GM12878 (cell line): Measurements from ENCODE around the gene CLDN6. TPM values are rescaled to one million over a fixed set of nuclear protein-coding genes. Genes with fewer than 3 reads are reported as not detected.

Source experiments
- ATAC-seq: fragments of 200-7000 bp; cut with Tn5 transposase; 3 replicates; pipeline ENCODE4 v1.9.1; 2020; ENCODE audit warnings: mild to moderate bottlenecking, moderate library complexity
- BruUV-seq: library from RNA; stranded (reverse); fragments of 400-500 nt; replicated peaks from 2 replicates; lab custom pipeline; 2021; lab: Mats Ljungman, UMichigan
- CTCF ChIA-PET: fragments of 300-600 bp; sonication (Branson Sonifier 250); formaldehyde crosslinking; extraction: SDS; loops from one replicate; lab custom pipeline; 2021; ENCODE audit warnings: inconsistent platforms; lab: Yijun Ruan, JAX
- POLR2A ChIA-PET: fragments of 350-600 bp; formaldehyde crosslinking; extraction: SDS; loops from one replicate; lab custom pipeline; 2021; ENCODE audit warnings: inconsistent platforms; lab: Charles Lee
- RAD21 ChIA-PET: fragments of 300-600 bp; sonication (Branson Sonifier 250); formaldehyde crosslinking; loops from one replicate; lab custom pipeline; 2023; ENCODE audit warnings: antibody characterized with exemption; ENCODE audit not compliant: unreplicated experiment; lab: Charles Lee
- SMC1A ChIA-PET: fragments of 300-600 bp; sonication (Branson Sonifier 250); formaldehyde crosslinking; loops from one replicate; lab custom pipeline; 2023; ENCODE audit not compliant: unreplicated experiment, uncharacterized antibody; lab: Charles Lee
- DNase-seq: peaks from one replicate; pipeline ENCODE4 v3.0.0-alpha.2; 2011; ENCODE audit warnings: low read depth, low spot score
- FAIRE-seq: peaks from 3 replicates; lab custom pipeline; 2011; peaks lifted over from hg19 to GRCh38; lab: Jason Lieb, UNC
- H2AFZ ChIP-seq: 2 replicates; pipeline ENCODE4 v1.6.0; 2011; ENCODE audit warnings: low read depth, low read length, control low read depth; ENCODE audit not compliant: control insufficient read depth
- H3K27ac ChIP-seq: 2 replicates; pipeline ENCODE4 v1.5.1; 2011; ENCODE audit warnings: control low read depth; ENCODE audit not compliant: control insufficient read depth, insufficient read depth
- H3K27me3 ChIP-seq, 2 experiments: replicated peaks in 1 of 2; 2 replicates each; pipeline versions ENCODE4 v1.6.0 to v1.6.1; 2011; ENCODE audit warnings: low read length in 1 of 2; ENCODE audit not compliant: control insufficient read depth in 2 of 2, insufficient read depth in 2 of 2
- H3K36me3 ChIP-seq, 2 experiments: 2 replicates each; pipeline ENCODE4 v1.5.1; 2011; ENCODE audit warnings: low read length in 1 of 2; ENCODE audit not compliant: control insufficient read depth in 2 of 2, insufficient read depth in 2 of 2
- H3K4me1 ChIP-seq: 2 replicates; pipeline ENCODE4 v1.6.1; 2011; ENCODE audit warnings: mild to moderate bottlenecking, low read length, moderate library complexity, mixed read lengths; ENCODE audit not compliant: control insufficient read depth, insufficient read depth
- H3K4me2 ChIP-seq: 2 replicates; pipeline ENCODE4 v1.6.0; 2011; ENCODE audit warnings: control low read depth; ENCODE audit not compliant: control insufficient read depth, insufficient read depth
- H3K4me3 ChIP-seq: fragments of 200-600 bp; sonication (generic); 2 replicates; pipeline ENCODE4 v1.5.1; 2016
- H3K79me2 ChIP-seq: 2 replicates; pipeline ENCODE4 v1.6.0; 2011; ENCODE audit warnings: low read length; ENCODE audit not compliant: control insufficient read depth, insufficient read depth
- H3K9ac ChIP-seq: 2 replicates; pipeline ENCODE4 v1.8.0; 2011; ENCODE audit warnings: low read length, control low read depth, mixed read lengths; ENCODE audit not compliant: control insufficient read depth, insufficient read depth
- H3K9me3 ChIP-seq: replicated peaks from 3 replicates; pipeline ENCODE4 v1.5.1; 2011; ENCODE audit warnings: mild to moderate bottlenecking, low read length; ENCODE audit not compliant: control insufficient read depth, insufficient read depth
- H4K20me1 ChIP-seq: 2 replicates; pipeline ENCODE4 v1.6.0; 2011; ENCODE audit not compliant: control insufficient read depth, insufficient read depth
- BMI1 ChIP-seq: fragments of 450-650 bp; IDR thresholded peaks from 2 replicates; pipeline ENCODE4 v1.6.1; 2016; ENCODE audit warnings: mild to moderate bottlenecking, moderate library complexity, borderline replicate concordance
- CHD1 ChIP-seq: IDR thresholded peaks from 2 replicates; pipeline ENCODE4 v1.6.1; 2012; ENCODE audit warnings: low read depth, low read length, improper control_type of control experiment
- CHD4 ChIP-seq: fragments of 200-600 bp; sonication (generic); IDR thresholded peaks from 2 replicates; pipeline ENCODE4 v1.6.1; 2016; ENCODE audit warnings: mild to moderate bottlenecking
- EED ChIP-seq: sonication (generic); IDR thresholded peaks from 2 replicates; pipeline ENCODE4 v1.6.1; 2016; ENCODE audit warnings: antibody characterized with exemption, low read depth
- EZH2 ChIP-seq: IDR thresholded peaks from 2 replicates; pipeline ENCODE4 v1.6.1; 2012; ENCODE audit warnings: low read depth, mild to moderate bottlenecking, control low read depth, inconsistent platforms, low read length, borderline replicate concordance; ENCODE audit not compliant: control insufficient read depth
- HDAC2 ChIP-seq: fragments of 200-600 bp; sonication (generic); IDR thresholded peaks from 2 replicates; pipeline ENCODE4 v1.6.1; 2017
- HDAC6 ChIP-seq: fragments of 200-600 bp; sonication (generic); IDR thresholded peaks from one replicate; pipeline ENCODE4 v1.8.0; 2017; ENCODE audit warnings: antibody characterized with exemption; ENCODE audit not compliant: unreplicated experiment
- NR2C2 ChIP-seq: IDR thresholded peaks from 2 replicates; pipeline ENCODE4 v1.6.1; 2011; ENCODE audit warnings: borderline replicate concordance, low read depth; ENCODE audit not compliant: control insufficient read depth, insufficient read length
- RCOR1 ChIP-seq: conservative IDR thresholded peaks from 2 replicates; pipeline ENCODE4 v1.6.1; 2012; ENCODE audit warnings: low read depth, low read length, improper control_type of control experiment
- WRNIP1 ChIP-seq: IDR thresholded peaks from 2 replicates; pipeline ENCODE4 v1.6.1; 2011; ENCODE audit warnings: low read depth, low read length, improper control_type of control experiment, borderline replicate concordance
- YBX1 ChIP-seq: fragments of 450-650 bp; IDR thresholded peaks from 2 replicates; pipeline ENCODE4 v1.6.1; 2016; ENCODE audit warnings: antibody characterized with exemption
- ZNF24 ChIP-seq: fragments of 450-650 bp; IDR thresholded peaks from 2 replicates; pipeline ENCODE4 v1.6.1; 2017; ENCODE audit warnings: antibody characterized with exemption, mild to moderate bottlenecking
- WGBS: methylation state at CpG from one replicate; pipeline ENCODE4 v1.1.6; 2016; ENCODE audit warnings: low lambda C conversion rate; ENCODE audit not compliant: insufficient replicate concordance, insufficient coverage; ENCODE audit errors: missing lambda C conversion rate; 5-methylcytosine and 5-hydroxymethylcytosine counted together
- in situ Hi-C: fragments of 300-500 bp; cut with MboI; formaldehyde crosslinking; loops from 9 replicates; pipeline ENCODE4 v1.14.3; 2018; ENCODE audit warnings: mixed read lengths
- intact Hi-C: fragments of 100-400 bp; cut with micrococcal nuclease; formaldehyde crosslinking; loops from one replicate; pipeline ENCODE4 v1.14.2; 2022; ENCODE audit not compliant: unreplicated experiment
- polyA plus RNA-seq, 11 experiments: library from polyadenylated mRNA; depleted of rRNA in 4 of 11; unstranded in 6 of 11; stranded (reverse) in 5 of 11; fragments of >200 nt; fragmentation: Nextera tagmentation in 4 of 11; fragmentation: Illumina TruSeq in 1 of 11; extraction: Ambion mirVana in 4 of 11; extraction: Trizol in 1 of 11; gene quantifications; 1 replicate in 1 of 11; 2 replicates in 10 of 11; pipeline versions ENCODE4 v1.2.1 to v1.2.3, GENCODE V29; 2011 to 2016; ENCODE audit warnings: inconsistent platforms in 2 of 11, missing spikeins in 2 of 11, low read depth in 1 of 11
- total RNA-seq, 4 experiments: library from RNA; depleted of rRNA in 3 of 4; stranded (reverse); fragments of >200 nt in 3 of 4; fragmentation: Illumina TruSeq in 1 of 4; extraction: Trizol in 1 of 4; gene quantifications; 2 replicates each; pipeline versions ENCODE4 v1.2.1 to v1.2.3, GENCODE V29; 2013 to 2021
- TF ChIP-seq, protein P1 (sequence below): fragments of 450-650 bp; IDR thresholded peaks from 2 replicates; pipeline ENCODE4 v1.6.1; 2016; ENCODE audit warnings: mild to moderate bottlenecking

The CLDN6 gene
- total and polyA plus RNA-seq, 10 of the 15 experiments (the other 5 are each of a cell fraction or from before 2014, with no cell fraction given) = 0.15 to 0.26 (median 0.23) TPM; not detected in 7

DNA sequence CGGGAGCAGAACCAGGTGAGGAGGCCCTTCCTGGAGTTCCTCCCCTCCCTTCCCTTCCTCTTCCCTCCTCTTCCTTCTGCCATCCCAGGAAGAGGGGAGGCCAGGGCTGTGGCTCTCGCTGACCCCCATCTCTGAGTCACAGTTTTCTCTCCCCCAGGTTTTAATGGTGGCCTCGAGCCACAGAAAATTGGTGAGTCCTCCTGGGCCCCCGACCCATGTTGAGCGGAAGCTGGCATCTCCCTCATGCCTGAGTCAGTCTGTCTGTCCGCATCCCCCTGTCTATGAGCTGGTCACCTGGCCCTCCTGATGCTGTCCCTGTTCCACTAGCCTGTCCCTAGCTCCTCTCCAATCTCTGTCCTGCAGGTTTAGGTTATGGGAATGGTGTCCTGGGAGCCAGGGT, 18.1 kb downstream of the CLDN6 start:
- Histone ChIP-seq H3K4me2 (no peak overlapping the region), H2AFZ (no peak overlapping the region), H3K79me2 (no peaks in the 10 kb centered on the region), H3K27ac (no peak overlapping the region), H4K20me1 (no peaks in the 10 kb centered on the region), H3K9ac (no peak overlapping the region), H3K4me3 (no peak overlapping the region), H3K36me3 (no peaks in the 10 kb centered on the region), H3K9me3 (no peaks in the 10 kb centered on the region), H3K4me1 (no peaks in the 10 kb centered on the region), H3K27me3 (peaks cover 0 to 8% of the 10 kb centered on the region in 2 experiments; a peak in 3 of 4 replicates)
- DNase-seq (no peak), ATAC-seq (no peak), FAIRE-seq (no peak)
- POLR2A ChIA-PET = no interaction called here
- SMC1A ChIA-PET = no interaction called here
- RAD21 ChIA-PET = interaction anchor here (0.6 to 2.0 kb wide), 2 partner anchors 28 to 278 kb away, joined by 3 to 9 read pairs; no protein-coding TSS in a partner anchor
- CTCF ChIA-PET = interaction anchor here (1.1 to 11.3 kb wide), 2 partner anchors 27 to 129 kb away, joined by 3 to 421 read pairs; partner anchors contain the start of genes CLDN6, HCFC1R1, THOC6 and TNFRSF12A
- TF ChIP-seq CHD4 = no peak
- TF ChIP-seq, protein P1, sequence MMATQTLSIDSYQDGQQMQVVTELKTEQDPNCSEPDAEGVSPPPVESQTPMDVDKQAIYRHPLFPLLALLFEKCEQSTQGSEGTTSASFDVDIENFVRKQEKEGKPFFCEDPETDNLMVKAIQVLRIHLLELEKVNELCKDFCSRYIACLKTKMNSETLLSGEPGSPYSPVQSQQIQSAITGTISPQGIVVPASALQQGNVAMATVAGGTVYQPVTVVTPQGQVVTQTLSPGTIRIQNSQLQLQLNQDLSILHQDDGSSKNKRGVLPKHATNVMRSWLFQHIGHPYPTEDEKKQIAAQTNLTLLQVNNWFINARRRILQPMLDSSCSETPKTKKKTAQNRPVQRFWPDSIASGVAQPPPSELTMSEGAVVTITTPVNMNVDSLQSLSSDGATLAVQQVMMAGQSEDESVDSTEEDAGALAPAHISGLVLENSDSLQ = no peak
- no peak for TF ChIP-seq NR2C2
- no peak for TF ChIP-seq WRNIP1
- TF ChIP-seq EED = no peak
- 33% methylated on average over 6 of the region's 6 CpGs for WGBS
- no TSS peak for BruUV-seq
- intact Hi-C loops = no loop called here
- in situ Hi-C loops = no loop called here

DNA sequence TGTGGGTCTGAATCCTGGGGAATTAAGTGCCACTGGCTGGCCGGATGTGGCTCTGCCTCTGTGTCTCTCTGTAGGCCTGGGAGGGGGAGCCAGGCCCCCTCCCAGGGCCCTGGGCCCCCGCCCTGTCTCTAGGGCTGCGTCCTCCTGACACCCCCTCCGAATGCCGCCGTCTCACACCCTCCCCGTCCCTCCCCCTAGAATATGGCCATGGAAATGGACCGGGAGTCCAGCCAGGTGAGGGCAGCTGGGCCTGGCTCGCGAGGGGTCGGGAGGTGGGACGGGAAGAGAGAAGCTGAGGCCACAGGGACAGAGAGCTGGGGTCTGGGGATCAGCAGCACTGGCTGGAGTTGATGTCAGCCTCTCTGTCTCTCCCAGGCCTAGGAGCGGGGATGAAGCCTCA, 21.7 kb downstream of the CLDN6 start:
- H3K36me3 ChIP-seq = no peaks in the 10 kb centered on the region
- no peak overlapping the region for H3K4me2 ChIP-seq
- WGBS = 39% methylated on average over 11 of the region's 13 CpGs
- DNase-seq = no peak
- H4K20me1 ChIP-seq = no peaks in the 10 kb centered on the region
- no peak for TF ChIP-seq RCOR1
- TF ChIP-seq EZH2 = no peak
- no peak for TF ChIP-seq BMI1
- TF ChIP-seq CHD1 = no peak
- TF ChIP-seq HDAC2 = no peak
- TF ChIP-seq ZNF24 = no peak
- TF ChIP-seq HDAC6 = no peak
- no peak for TF ChIP-seq YBX1
- no peak for FAIRE-seq
- H3K27ac ChIP-seq = no peak overlapping the region
- H3K27me3 ChIP-seq = peaks cover 0 to 8% of the 10 kb centered on the region in 2 experiments; a peak in 3 of 4 replicates
- no peaks in the 10 kb centered on the region for H3K79me2 ChIP-seq
- no peaks in the 10 kb centered on the region for H3K9me3 ChIP-seq
- ChIA-PET CTCF (no interaction called here), RAD21 (no interaction called here), SMC1A (no interaction called here), POLR2A (no interaction called here)
- in situ Hi-C loops = no loop called here
- no peaks in the 10 kb centered on the region for H3K4me1 ChIP-seq
- H3K4me3 ChIP-seq = no peak overlapping the region
- intact Hi-C loops = no loop called here
- no peak overlapping the region for H2AFZ ChIP-seq
- H3K9ac ChIP-seq = no peak overlapping the region
- no TSS peak for BruUV-seq
- ATAC-seq = no peak
